MCF 10A (cell line): ENCODE data around the gene ANKMY1. TPM values are rescaled to one million over a fixed set of nuclear protein-coding genes. Genes with fewer than 3 reads are reported as not detected.

Source experiments
- Bru-seq: library from RNA; stranded (reverse); fragments of 400-500 nt; gene quantifications from one replicate; lab custom pipeline; 2021; lab: Mats Ljungman, UMichigan
- BruChase-seq, 2 experiments: library from RNA; stranded (reverse); fragments of 400-500 nt; gene quantifications; one replicate each; lab custom pipeline; 2021; lab: Mats Ljungman, UMichigan
- BruUV-seq: library from RNA; stranded (reverse); fragments of 400-500 nt; replicated peaks from 2 replicates; lab custom pipeline; 2021; lab: Mats Ljungman, UMichigan
- CTCF ChIA-PET: fragments of 300-600 bp; sonication (Branson Sonifier 250); formaldehyde crosslinking; extraction: SDS; loops from one replicate; lab custom pipeline; 2021; ENCODE audit warnings: antibody characterized with exemption, inconsistent platforms; lab: Yijun Ruan, JAX
- POLR2A ChIA-PET: fragments of 300-600, 350-650 bp; sonication (Branson Sonifier 250); formaldehyde crosslinking; extraction: SDS; loops from one replicate; lab custom pipeline; 2020; ENCODE audit warnings: antibody characterized with exemption, inconsistent platforms; lab: Yijun Ruan, JAX
- DNase-seq: peaks from one replicate; pipeline ENCODE4 v3.0.0-alpha.2; 2018; ENCODE audit not compliant: unreplicated experiment
- H3K27ac Mint-ChIP-seq: one replicate; pipeline ENCODE4 v1.8.0; 2022; ENCODE audit warnings: mild to moderate bottlenecking, low read depth, mixed read lengths; ENCODE audit not compliant: unreplicated experiment
- H3K27me3 Mint-ChIP-seq: one replicate; pipeline ENCODE4 v1.8.0; 2022; ENCODE audit warnings: mixed read lengths; ENCODE audit not compliant: insufficient read depth, unreplicated experiment
- H3K36me3 Mint-ChIP-seq: one replicate; pipeline ENCODE4 v1.8.0; 2022; ENCODE audit warnings: mild to moderate bottlenecking, moderate library complexity, mixed read lengths; ENCODE audit not compliant: insufficient read depth, unreplicated experiment
- H3K4me1 Mint-ChIP-seq: one replicate; pipeline ENCODE4 v1.8.0; 2022; ENCODE audit warnings: mixed read lengths; ENCODE audit not compliant: insufficient read depth, unreplicated experiment
- H3K4me3 Mint-ChIP-seq: one replicate; pipeline ENCODE4 v1.8.0; 2022; ENCODE audit warnings: mild to moderate bottlenecking, moderate library complexity, mixed read lengths; ENCODE audit not compliant: unreplicated experiment
- H3K9me3 Mint-ChIP-seq: one replicate; pipeline ENCODE4 v1.8.0; 2022; ENCODE audit warnings: mixed read lengths; ENCODE audit not compliant: unreplicated experiment
- CTCF ChIP-seq: fragments of 200-600 bp; IDR thresholded peaks from one replicate; pipeline ENCODE4 v1.8.0; 2022; ENCODE audit warnings: antibody characterized with exemption, mild to moderate bottlenecking; ENCODE audit not compliant: unreplicated experiment
- intact Hi-C: fragments of 100-400 bp; cut with micrococcal nuclease; formaldehyde crosslinking; loops from 2 replicates; pipeline ENCODE4 v1.14.1; 2022
- long read RNA-seq: library from polyadenylated mRNA; stranded (forward); transcript quantifications from one replicate; pipeline ENCODE4 v2.0.0, GENCODE V29; 2022
- total RNA-seq: library from RNA; stranded (reverse); gene quantifications from 2 replicates; pipeline ENCODE4 v1.2.3, GENCODE V29; 2022

The ANKMY1 gene
- total RNA-seq (19.5 and 22.2 TPM in 2 replicates), Bru-seq, nascent RNA (percentile 64 among the genes with signal in this experiment), BruChase-seq, experiment 1, labeled RNA remaining after a 6-hour chase (percentile 61 among the genes with signal in this experiment), BruChase-seq, experiment 2, labeled RNA remaining after a 2-hour chase (percentile 70 among the genes with signal in this experiment)
- long read RNA-seq, transcript ANKMY1-208 (5 exons, 3,304 nt) = major isoform, 5 of 48 reads
- long read RNA-seq, partial matches to known transcripts = 11 of 48 reads
- long read RNA-seq, other reads (novel, unspliced or antisense) = 28 of 48 reads

DNA sequence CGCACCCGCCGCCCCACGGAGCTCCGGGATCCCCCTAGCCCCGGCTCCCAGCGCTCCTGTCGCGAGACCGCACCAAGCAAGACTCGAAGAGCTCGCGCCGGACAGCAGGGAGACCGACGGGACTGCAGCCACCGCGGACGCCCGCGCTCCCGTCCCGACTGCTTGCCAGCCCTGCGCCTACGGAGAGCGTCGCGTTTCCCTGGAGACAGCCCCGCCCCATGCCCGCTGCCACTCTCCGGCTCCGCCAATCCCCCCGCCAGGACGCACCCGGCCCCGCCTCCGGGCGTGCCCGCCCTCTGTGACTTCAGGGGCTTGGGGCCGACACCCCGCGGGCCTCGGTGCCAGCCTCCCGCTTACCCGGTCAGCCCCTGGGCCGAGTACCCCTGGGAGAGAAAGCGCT is at the start of gene ANKMY1:
Gene ANKMY1, minus strand, starts transcription at position 181 of the 400 bp plus-strand sequence. CDS start 653 bp downstream, outside the sequence.
- Mint-ChIP-seq H3K27me3 (no peaks in the 10 kb centered on the region), H3K9me3 (no peaks in the 10 kb centered on the region)

DNA sequence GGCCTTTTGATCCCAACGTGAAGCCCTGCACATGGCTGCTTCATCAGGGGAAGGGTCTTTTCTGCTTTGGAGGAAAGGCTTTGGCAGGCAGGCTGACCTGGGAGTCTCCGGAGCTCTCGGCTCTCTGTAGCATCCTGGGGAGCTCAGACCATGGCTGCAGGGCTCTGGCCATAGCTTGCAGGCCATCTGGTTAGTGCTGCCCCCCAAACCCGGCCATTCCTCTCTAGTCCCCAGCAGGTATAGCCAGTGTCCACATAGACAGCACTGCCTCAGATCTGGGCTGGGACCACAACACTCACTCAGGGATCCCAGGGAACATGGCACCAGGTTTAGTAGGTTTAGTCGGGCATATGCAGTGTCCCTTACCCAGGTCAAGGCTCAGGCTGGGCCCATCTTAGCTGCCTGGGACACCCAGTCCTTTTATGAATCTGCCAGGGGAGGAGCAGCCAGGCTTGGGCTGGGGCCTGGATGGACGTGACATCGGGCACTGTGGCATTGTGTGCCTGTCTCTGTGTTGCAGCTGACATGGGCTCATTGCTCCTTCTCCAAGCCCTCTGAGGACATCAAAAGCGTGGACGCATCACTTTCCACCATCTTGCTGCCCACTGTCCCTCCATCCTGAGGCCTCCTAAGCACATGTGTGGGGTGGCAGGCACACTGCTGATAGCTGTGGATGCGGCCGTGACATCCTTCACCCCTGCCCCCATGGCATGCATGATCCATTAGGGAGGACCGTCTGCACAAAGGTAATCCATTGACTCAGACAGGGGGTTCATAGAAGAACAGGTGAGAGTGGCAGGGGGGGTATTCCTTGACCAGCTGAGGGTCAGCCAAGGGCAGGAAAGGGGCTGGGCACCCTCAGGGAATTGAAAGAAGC is 48.3 kb upstream of the ANKMY1 start:
- ChIA-PET CTCF (interaction anchor here (0.5 to 1.1 kb wide), 3 partner anchors 19 to 456 kb away, joined by 3 to 4 read pairs (median 3); no protein-coding TSS in a partner anchor), POLR2A (interaction anchor here (0.6 to 1.0 kb wide), 2 partner anchors 9 to 57 kb away, joined by 3 read pairs; no protein-coding TSS in a partner anchor)

More for the DNA sequence above, at the start of gene ANKMY1:
- peak; percentile 77 for DNase-seq
- no TSS peak for BruUV-seq
- intact Hi-C loops = no loop called here
- no peak for TF ChIP-seq CTCF
- POLR2A ChIA-PET = interaction anchor here (0.6 to 10.7 kb wide), 3 partner anchors 8 to 28 kb away, joined by 3 to 275 read pairs (median 87); partner anchors contain the start of gene CAPN10
- H3K27ac Mint-ChIP-seq = peak within 1 kb of the TSS; percentile 79
- CTCF ChIA-PET = interaction anchor here (0.6 to 0.9 kb wide), 2 partner anchors 23 to 58 kb away, joined by 3 to 4 read pairs; no protein-coding TSS in a partner anchor
- H3K36me3 Mint-ChIP-seq = peaks cover 24% of the 10 kb centered on the region
- peak within 1 kb of the TSS; percentile 69 for H3K4me3 Mint-ChIP-seq
- peaks cover 26% of the 10 kb centered on the region for H3K4me1 Mint-ChIP-seq

DNA sequence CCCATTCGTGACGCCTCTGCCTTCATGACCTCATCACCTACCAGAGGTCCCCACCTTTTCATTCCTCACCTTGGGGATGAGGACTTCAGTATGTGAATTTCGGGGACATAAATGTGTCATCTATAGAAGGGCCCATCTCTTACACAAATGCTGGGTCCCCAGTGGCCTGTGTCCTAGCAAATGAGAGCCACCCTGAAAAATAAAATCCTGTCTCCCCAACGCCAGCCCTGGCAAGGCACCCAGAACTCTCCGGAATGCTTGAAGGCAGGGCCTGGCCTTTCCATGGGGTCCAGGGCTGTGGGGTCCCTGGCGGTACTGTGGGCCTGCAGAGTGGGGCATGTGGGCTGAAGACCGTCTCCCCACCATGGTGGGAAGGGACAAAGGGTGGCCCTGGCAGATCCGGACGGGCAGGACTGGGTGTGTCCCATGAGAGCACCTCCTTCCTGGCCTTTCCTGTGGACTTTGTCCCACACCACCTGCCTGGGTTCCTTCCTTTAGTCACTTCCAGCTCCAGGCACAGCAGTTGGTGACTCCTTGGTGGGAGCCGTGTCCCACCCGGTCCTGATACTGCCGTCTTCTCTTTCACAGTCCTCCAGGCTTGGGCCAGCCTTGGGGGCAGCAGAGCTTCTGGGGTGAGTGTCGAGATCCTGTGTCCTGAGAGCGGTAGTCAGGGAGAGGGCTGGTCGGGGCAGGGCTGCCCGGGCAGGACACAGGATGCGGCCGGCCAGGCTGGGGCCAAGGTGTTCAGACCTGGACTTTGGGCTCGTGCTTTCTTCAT is 47.3 kb upstream of the ANKMY1 start:
- ChIA-PET POLR2A (interaction anchor here (0.7 to 1.0 kb wide), 2 partner anchors 8 to 508 kb away, joined by 3 read pairs; no protein-coding TSS in a partner anchor), CTCF (interaction anchor here (1.0 to 1.6 kb wide), 2 partner anchors 18 to 236 kb away, joined by 3 to 4 read pairs; no protein-coding TSS in a partner anchor)
- intact Hi-C loops = no loop called here
- no peaks in the 10 kb centered on the region for H3K4me1 Mint-ChIP-seq
- no peak overlapping the region for H3K27ac Mint-ChIP-seq
- TF ChIP-seq CTCF = no peak
- H3K36me3 Mint-ChIP-seq = peaks cover 5% of the 10 kb centered on the region
- no peak overlapping the region for H3K4me3 Mint-ChIP-seq
- H3K9me3 Mint-ChIP-seq = no peaks in the 10 kb centered on the region
- H3K27me3 Mint-ChIP-seq = peaks cover 11% of the 10 kb centered on the region
- no peak for DNase-seq
- no TSS peak for BruUV-seq

More for the DNA sequence above, 48.3 kb upstream of the ANKMY1 start:
- no peaks in the 10 kb centered on the region for H3K9me3 Mint-ChIP-seq
- intact Hi-C loops = no loop called here
- no peak overlapping the region for H3K4me3 Mint-ChIP-seq
- no peak for DNase-seq
- BruUV-seq = no TSS peak
- no peaks in the 10 kb centered on the region for H3K4me1 Mint-ChIP-seq
- H3K36me3 Mint-ChIP-seq = no peaks in the 10 kb centered on the region
- no peak overlapping the region for H3K27ac Mint-ChIP-seq
- H3K27me3 Mint-ChIP-seq = peaks cover 11% of the 10 kb centered on the region
- TF ChIP-seq CTCF = no peak
